Activated CD8-positive, alpha-beta T cell treated with anti-CD3 and anti-CD28 coated beads for 36 hours (primary cell): ENCODE data around the gene CLEC16A. TPM values are rescaled to one million over a fixed set of nuclear protein-coding genes. Genes with fewer than 3 reads are reported as not detected.

Source experiments
- ATAC-seq: fragments of 200-7000 bp; cut with Tn5 transposase; one replicate; pipeline ENCODE4 v1.10.0; 2021; ENCODE audit warnings: mild to moderate bottlenecking, moderate library complexity
- CTCF ChIA-PET: fragments of 350-600 bp; sonication (Branson Sonifier 250); formaldehyde crosslinking; loops from one replicate; lab custom pipeline; 2021; ENCODE audit warnings: antibody characterized with exemption; lab: Charles Lee
- POLR2A ChIA-PET: fragments of 350-600 bp; sonication (Branson Sonifier 250); formaldehyde crosslinking; loops from one replicate; lab custom pipeline; 2021; ENCODE audit warnings: antibody characterized with exemption; lab: Charles Lee
- DNase-seq: peaks from one replicate; pipeline ENCODE4 v3.0.0-alpha.2; 2020
- H3K27ac Mint-ChIP-seq: one replicate; pipeline ENCODE4 v1.8.0; 2021; ENCODE audit warnings: mild to moderate bottlenecking, mixed read lengths
- H3K27me3 Mint-ChIP-seq: one replicate; pipeline ENCODE4 v1.8.0; 2021; ENCODE audit warnings: mixed read lengths
- H3K36me3 Mint-ChIP-seq: one replicate; pipeline ENCODE4 v1.8.0; 2021; ENCODE audit warnings: low read depth, mixed read lengths
- H3K4me1 Mint-ChIP-seq: one replicate; pipeline ENCODE4 v1.8.0; 2021; ENCODE audit warnings: low read depth, mixed read lengths
- H3K4me3 Mint-ChIP-seq: one replicate; pipeline ENCODE4 v1.8.0; 2021; ENCODE audit warnings: mild to moderate bottlenecking, moderate library complexity, mixed read lengths
- H3K9me3 Mint-ChIP-seq: one replicate; pipeline ENCODE4 v1.8.0; 2021; ENCODE audit warnings: mixed read lengths
- CTCF ChIP-seq: fragments of 200-600 bp; IDR thresholded peaks from one replicate; pipeline ENCODE4 v1.8.0; 2022; ENCODE audit warnings: antibody characterized with exemption, mild to moderate bottlenecking
- intact Hi-C: fragments of 100-400 bp; cut with micrococcal nuclease; formaldehyde crosslinking; loops from one replicate; pipeline ENCODE4 v1.10.0; 2022
- total RNA-seq, 2 experiments: library from RNA; stranded (reverse); gene quantifications; one replicate each; pipeline ENCODE4 v1.2.3, GENCODE V29; 2021

Gene CLEC16A
- total RNA-seq, 2 experiments from 2014 or later = 20.4 to 21.7 TPM

GRCh38 chr16:11141409-11142260, 197.3 kb downstream of the CLEC16A start:
- no peak overlapping the region for H3K27ac Mint-ChIP-seq
- POLR2A ChIA-PET = interaction anchor here (1.0 to 1.4 kb wide), 5 partner anchors 7 to 115 kb away, joined by 3 to 5 read pairs (median 4); partner anchors contain the start of gene SOCS1
- peaks cover 40% of the 10 kb centered on the region for H3K4me1 Mint-ChIP-seq

GRCh38 chr16:11142261-11142630, 197.9 kb downstream of the CLEC16A start:
- no peak overlapping the region for H3K27ac Mint-ChIP-seq
- H3K4me1 Mint-ChIP-seq = peaks cover 39% of the 10 kb centered on the region

More at GRCh38 chr16:11141409-11142260, 197.3 kb downstream of the CLEC16A start:
- no peak for DNase-seq
- H3K9me3 Mint-ChIP-seq = no peaks in the 10 kb centered on the region
- H3K36me3 Mint-ChIP-seq = peaks cover 10% of the 10 kb centered on the region
- CTCF ChIA-PET = interaction anchor here (1.0 to 2.3 kb wide), 3 partner anchors 12 to 113 kb away, joined by 3 to 7 read pairs (median 5); no protein-coding TSS in a partner anchor
- no peak for TF ChIP-seq CTCF
- no peaks in the 10 kb centered on the region for H3K27me3 Mint-ChIP-seq
- no peak overlapping the region for H3K4me3 Mint-ChIP-seq
- ATAC-seq = no peak
- intact Hi-C loops = no loop called here

GRCh38 chr16:11142951-11143350, 198.6 kb downstream of the CLEC16A start:
- ChIA-PET CTCF (interaction anchor here (0.8 to 2.4 kb wide), 3 partner anchors 9 to 15 kb away, joined by 3 to 10 read pairs (median 7); no protein-coding TSS in a partner anchor), POLR2A (interaction anchor here (0.6 to 2.6 kb wide), 4 partner anchors 16 to 48 kb away, joined by 3 to 10 read pairs (median 4); no protein-coding TSS in a partner anchor)
- Mint-ChIP-seq H3K9me3 (no peaks in the 10 kb centered on the region), H3K27me3 (no peaks in the 10 kb centered on the region), H3K36me3 (peaks cover 3% of the 10 kb centered on the region), H3K4me1 (peaks cover 35% of the 10 kb centered on the region), H3K4me3 (no peak overlapping the region), H3K27ac (no peak overlapping the region)
- intact Hi-C loops = no loop called here
- ATAC-seq = no peak
- DNase-seq = no peak
- TF ChIP-seq CTCF = no peak

More at GRCh38 chr16:11142261-11142630, 197.9 kb downstream of the CLEC16A start:
- Mint-ChIP-seq H3K36me3 (peaks cover 6% of the 10 kb centered on the region), H3K4me3 (no peak overlapping the region), H3K9me3 (no peaks in the 10 kb centered on the region), H3K27me3 (no peaks in the 10 kb centered on the region)
- TF ChIP-seq CTCF = no peak
- ATAC-seq = no peak
- no peak for DNase-seq
- intact Hi-C loops = no loop called here
- ChIA-PET CTCF (interaction anchor here (0.8 to 2.4 kb wide), 3 partner anchors 11 to 19 kb away, joined by 3 to 10 read pairs (median 5); no protein-coding TSS in a partner anchor), POLR2A (interaction anchor here (1.0 kb wide), 3 partner anchors 40 to 114 kb away, joined by 3 to 5 read pairs (median 3); partner anchors contain the start of gene SOCS1)

- no peak for DNase-seq
- peaks cover 30% of the 10 kb centered on the region for H3K4me1 Mint-ChIP-seq
- no peaks in the 10 kb centered on the region for H3K9me3 Mint-ChIP-seq
- CTCF ChIA-PET = interaction anchor here (2.0 to 2.4 kb wide), 2 partner anchors 9 to 10 kb away, joined by 7 to 10 read pairs; no protein-coding TSS in a partner anchor
- H3K27me3 Mint-ChIP-seq = no peaks in the 10 kb centered on the region
- POLR2A ChIA-PET = interaction anchor here (0.6 to 2.6 kb wide), 3 partner anchors 15 to 48 kb away, joined by 3 to 10 read pairs (median 4); no protein-coding TSS in a partner anchor
- H3K27ac Mint-ChIP-seq = no peak overlapping the region
- H3K4me3 Mint-ChIP-seq = no peak overlapping the region
- TF ChIP-seq CTCF = no peak
- intact Hi-C loops = no loop called here
- no peak for ATAC-seq
- no peaks in the 10 kb centered on the region for H3K36me3 Mint-ChIP-seq
Observed at GRCh38 chr16:11143372-11144035, 199.1 kb downstream of the CLEC16A start.
